Measurements from ENCODE around the gene ERMP1.

ERMP1 gene

GRCh38 chr9:5756633-5757032, 76.3 kb downstream of the ERMP1 start:
- Histone ChIP-seq H3K9me3 (ENCODE audit: insufficient read depth, low read length, severe bottlenecking) (no peaks in the 10 kb centered on the region), H3K27ac (ENCODE audit: low read length) (no peak overlapping the region), H3K27me3 (ENCODE audit: insufficient read depth, low read length, poor library complexity) (no peaks in the 10 kb centered on the region), H2AFZ (ENCODE audit: low read depth, low read length) (no peak overlapping the region), H3K4me3 (ENCODE audit: low read depth in 1 of 2, low read length in 2 of 2) (no peak overlapping the region), H3K79me2 (ENCODE audit: insufficient read depth, low read length) (no peaks in the 10 kb centered on the region), H3K4me2 (ENCODE audit: insufficient read depth, low read length) (no peak overlapping the region), H4K20me1 (ENCODE audit: insufficient read depth, low read length) (no peaks in the 10 kb centered on the region), H3K4me1 (ENCODE audit: insufficient read depth, low read length) (no peaks in the 10 kb centered on the region), H3K36me3 (ENCODE audit: insufficient read depth, low read length) (peaks cover 14% of the 10 kb centered on the region; the same call in 1 of the 2 replicates), H3K9ac (ENCODE audit: low read depth, low read length) (no peak overlapping the region)
- DNase-seq (no peak), ATAC-seq (ENCODE audit: insufficient read depth, low read depth) (no peak)
- TF ChIP-seq CTCF (IDR thresholded peaks at IDR 0.05; ENCODE audit: borderline replicate concordance, extremely low read depth, low read length, poor library complexity, severe bottlenecking) (no peak), EZH2 (IDR thresholded peaks at IDR 0.05; ENCODE audit: borderline replicate concordance, low read depth, low read length, severe bottlenecking) (no peak)

- DNase-seq (no peak), ATAC-seq (ENCODE audit: insufficient read depth, low read depth) (no peak)
- Histone ChIP-seq H3K4me1 (ENCODE audit: insufficient read depth, low read length) (no peaks in the 10 kb centered on the region), H3K27me3 (ENCODE audit: insufficient read depth, low read length, poor library complexity) (no peaks in the 10 kb centered on the region), H3K4me3 (ENCODE audit: low read depth in 1 of 2, low read length in 2 of 2) (no peak overlapping the region), H4K20me1 (ENCODE audit: insufficient read depth, low read length) (no peaks in the 10 kb centered on the region), H2AFZ (ENCODE audit: low read depth, low read length) (no peak overlapping the region), H3K9me3 (ENCODE audit: insufficient read depth, low read length, severe bottlenecking) (no peaks in the 10 kb centered on the region), H3K4me2 (ENCODE audit: insufficient read depth, low read length) (no peak overlapping the region), H3K79me2 (ENCODE audit: insufficient read depth, low read length) (no peaks in the 10 kb centered on the region), H3K36me3 (ENCODE audit: insufficient read depth, low read length) (peaks cover 17% of the 10 kb centered on the region), H3K9ac (ENCODE audit: low read depth, low read length) (no peak overlapping the region), H3K27ac (ENCODE audit: low read length) (no peak overlapping the region)
- TF ChIP-seq EZH2 (IDR thresholded peaks at IDR 0.05; ENCODE audit: borderline replicate concordance, low read depth, low read length, severe bottlenecking) (no peak), CTCF (IDR thresholded peaks at IDR 0.05; ENCODE audit: borderline replicate concordance, extremely low read depth, low read length, poor library complexity, severe bottlenecking) (no peak)
Measured at GRCh38 chr9:5750569-5750968, 82.3 kb downstream of the ERMP1 start.

- H3K4me2 ChIP-seq (ENCODE audit: insufficient read depth, low read length): no peak overlapping the region
- H3K4me3 ChIP-seq (ENCODE audit: low read depth in 1 of 2, low read length in 2 of 2): no peak overlapping the region
- TF ChIP-seq CTCF (IDR thresholded peaks at IDR 0.05; ENCODE audit: borderline replicate concordance, extremely low read depth, low read length, poor library complexity, severe bottlenecking) (no peak), EZH2 (IDR thresholded peaks at IDR 0.05; ENCODE audit: borderline replicate concordance, low read depth, low read length, severe bottlenecking) (no peak)
- no peaks in the 10 kb centered on the region for H3K9me3 ChIP-seq (ENCODE audit: insufficient read depth, low read length, severe bottlenecking)
- H3K27me3 ChIP-seq (ENCODE audit: insufficient read depth, low read length, poor library complexity): no peaks in the 10 kb centered on the region
- no peaks in the 10 kb centered on the region for H3K79me2 ChIP-seq (ENCODE audit: insufficient read depth, low read length)
- peaks cover 19% of the 10 kb centered on the region for H3K36me3 ChIP-seq (ENCODE audit: insufficient read depth, low read length)
- H3K27ac ChIP-seq (ENCODE audit: low read length): no peak overlapping the region
- no peak overlapping the region for H3K9ac ChIP-seq (ENCODE audit: low read depth, low read length)
- ATAC-seq (ENCODE audit: insufficient read depth, low read depth) (no peak), DNase-seq (no peak)
- H4K20me1 ChIP-seq (ENCODE audit: insufficient read depth, low read length): no peaks in the 10 kb centered on the region
- no peak overlapping the region for H2AFZ ChIP-seq (ENCODE audit: low read depth, low read length)
- no peaks in the 10 kb centered on the region for H3K4me1 ChIP-seq (ENCODE audit: insufficient read depth, low read length)
Measured at GRCh38 chr9:5749306-5749705, 83.6 kb downstream of the ERMP1 start.

GRCh38 chr9:5748438-5748837, 84.5 kb downstream of the ERMP1 start:
- no peak overlapping the region for H3K27ac ChIP-seq (ENCODE audit: low read length)
- H3K4me2 ChIP-seq (ENCODE audit: insufficient read depth, low read length): no peak overlapping the region
- peaks cover 19% of the 10 kb centered on the region for H3K36me3 ChIP-seq (ENCODE audit: insufficient read depth, low read length)
- H3K4me3 ChIP-seq (ENCODE audit: low read depth in 1 of 2, low read length in 2 of 2): no peak overlapping the region
- no peaks in the 10 kb centered on the region for H4K20me1 ChIP-seq (ENCODE audit: insufficient read depth, low read length)
- no peaks in the 10 kb centered on the region for H3K4me1 ChIP-seq (ENCODE audit: insufficient read depth, low read length)
- no peak for DNase-seq
- no peak for ATAC-seq (ENCODE audit: insufficient read depth, low read depth)
- H2AFZ ChIP-seq (ENCODE audit: low read depth, low read length): no peak overlapping the region
- H3K9ac ChIP-seq (ENCODE audit: low read depth, low read length): no peak overlapping the region
- H3K27me3 ChIP-seq (ENCODE audit: insufficient read depth, low read length, poor library complexity): no peaks in the 10 kb centered on the region
- H3K9me3 ChIP-seq (ENCODE audit: insufficient read depth, low read length, severe bottlenecking): no peaks in the 10 kb centered on the region
- H3K79me2 ChIP-seq (ENCODE audit: insufficient read depth, low read length): no peaks in the 10 kb centered on the region
- no peak for TF ChIP-seq CTCF (IDR thresholded peaks at IDR 0.05; ENCODE audit: borderline replicate concordance, extremely low read depth, low read length, poor library complexity, severe bottlenecking)
- no peak for TF ChIP-seq EZH2 (IDR thresholded peaks at IDR 0.05; ENCODE audit: borderline replicate concordance, low read depth, low read length, severe bottlenecking)

Data from DND-41 (cell line).